ENCODE results near the gene TENT5C.
A peak's percentile ranks its signal among the peaks of the same experiment; 100 is the strongest.
"Not testable (repeated sequence)": the region's sequence is repeated elsewhere in the genome, so short reads cannot be mapped to it uniquely, and the experiment has no call there.

Gene TENT5C

DNA sequence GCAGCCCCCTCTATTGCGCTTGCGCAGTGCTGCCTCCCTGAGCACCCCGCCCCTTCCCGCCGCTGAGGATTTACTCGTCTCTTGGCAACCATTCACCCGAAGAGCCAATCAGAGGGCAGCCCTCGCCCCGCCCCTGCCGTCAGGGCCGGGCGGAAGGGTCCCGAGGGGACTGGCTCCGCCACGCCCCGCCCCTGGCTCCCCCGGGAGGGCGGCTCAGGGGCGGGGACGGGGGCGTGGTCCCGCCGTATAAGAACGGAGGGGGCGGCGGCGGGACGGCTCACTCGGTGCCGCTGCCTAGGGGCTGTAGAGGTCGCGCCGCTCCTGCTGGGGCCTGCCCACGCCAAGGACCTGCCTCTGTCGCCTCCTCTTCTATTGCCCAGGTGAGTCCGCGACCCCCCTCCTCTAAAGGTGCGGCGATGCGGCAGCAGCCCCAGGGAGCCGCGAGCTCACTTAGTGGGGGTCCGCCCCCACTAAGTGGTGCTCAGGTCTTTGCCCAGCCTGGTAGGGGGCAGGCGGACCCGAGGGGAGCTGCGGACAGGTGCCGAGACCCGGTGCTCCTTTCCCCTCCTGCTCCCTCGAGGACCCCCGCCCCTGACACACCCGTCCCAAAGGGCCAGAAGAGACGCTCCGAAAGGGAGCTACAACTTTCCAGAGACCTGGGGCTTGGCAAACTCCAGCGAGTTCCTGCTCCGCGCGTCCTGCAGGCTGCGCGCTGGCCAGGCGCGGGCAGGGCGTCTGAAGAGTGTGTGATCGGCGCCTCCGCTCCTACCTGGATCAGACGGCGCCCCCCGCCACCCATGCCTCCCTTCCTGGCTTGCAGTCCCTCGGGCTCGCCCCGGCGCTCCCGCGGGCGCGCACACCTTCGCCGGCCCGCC lies at the start of gene TENT5C:
Gene TENT5C (plus strand): TSS at position 275 of the 875 bp plus-strand sequence. CDS start 16,821 bp downstream, outside the sequence.
- DNase-seq, result peak; percentile 90

DNA sequence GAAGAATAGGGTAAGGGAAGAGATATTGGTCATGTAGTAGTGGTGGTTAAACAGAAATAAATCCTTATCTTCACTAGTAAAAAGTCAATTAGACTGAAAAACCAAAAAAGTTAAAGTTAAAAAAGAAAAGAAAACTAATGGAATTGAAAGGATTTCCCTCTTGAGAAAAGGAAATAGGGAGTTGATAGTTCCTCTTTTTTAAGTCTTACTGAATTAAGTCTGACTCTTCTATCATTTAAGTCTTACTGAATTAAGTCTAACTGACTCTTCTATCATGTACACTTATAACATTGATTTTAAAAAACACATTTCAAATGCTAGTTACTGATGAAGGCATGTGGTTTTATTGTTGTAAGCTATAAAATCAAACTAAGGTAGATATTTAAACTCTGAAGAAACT lies 49.5 kb upstream of the TENT5C start:
- DNase-seq, result no peak

DNA sequence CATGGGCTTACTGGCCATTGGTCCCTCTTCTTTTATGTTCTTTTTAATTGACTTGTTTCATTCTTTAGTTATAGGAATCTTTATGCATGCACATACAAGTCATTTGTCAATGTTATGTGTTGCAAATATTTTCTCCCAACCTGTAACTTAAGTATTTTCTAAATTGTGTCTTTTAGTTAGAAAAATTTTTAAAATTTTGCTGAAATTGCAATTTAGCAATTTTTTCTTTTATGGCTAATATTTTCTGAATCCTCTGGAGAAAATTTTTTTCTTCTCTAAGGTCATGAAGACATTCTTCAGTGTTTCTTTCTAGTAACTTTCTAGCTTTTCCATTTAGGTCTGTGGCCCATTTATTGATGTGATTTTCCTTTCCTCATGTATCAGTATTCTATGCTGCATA lies 48.9 kb upstream of the TENT5C start:
- no peak for DNase-seq

- not testable (repeated sequence) for DNase-seq
Observed at GRCh38 chr1:117558451-117558850, 47.4 kb upstream of the TENT5C start.

DNA sequence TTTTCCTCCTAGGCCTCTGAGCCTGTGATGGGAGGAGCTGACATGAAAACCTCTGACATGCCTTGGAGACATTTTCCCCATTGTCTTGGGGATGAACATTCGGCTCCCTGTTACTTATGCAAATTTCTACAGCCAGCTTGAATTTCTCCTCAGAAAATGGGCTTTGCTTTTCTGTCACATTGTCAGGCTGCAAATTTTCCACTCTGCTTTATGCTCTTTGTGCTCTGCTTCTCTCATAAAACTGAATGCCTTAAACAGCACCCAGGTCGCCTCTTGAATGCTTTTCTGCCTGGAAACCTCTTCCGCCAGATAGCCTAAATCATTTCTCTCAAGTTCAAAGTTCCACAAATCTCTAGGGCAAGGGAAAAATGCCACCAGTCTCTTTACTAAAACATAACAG lies 46.7 kb upstream of the TENT5C start:
- no peak for DNase-seq

- DNase-seq, result no peak
Observed at GRCh38 chr1:117559985-117560384, 45.9 kb upstream of the TENT5C start.

DNA sequence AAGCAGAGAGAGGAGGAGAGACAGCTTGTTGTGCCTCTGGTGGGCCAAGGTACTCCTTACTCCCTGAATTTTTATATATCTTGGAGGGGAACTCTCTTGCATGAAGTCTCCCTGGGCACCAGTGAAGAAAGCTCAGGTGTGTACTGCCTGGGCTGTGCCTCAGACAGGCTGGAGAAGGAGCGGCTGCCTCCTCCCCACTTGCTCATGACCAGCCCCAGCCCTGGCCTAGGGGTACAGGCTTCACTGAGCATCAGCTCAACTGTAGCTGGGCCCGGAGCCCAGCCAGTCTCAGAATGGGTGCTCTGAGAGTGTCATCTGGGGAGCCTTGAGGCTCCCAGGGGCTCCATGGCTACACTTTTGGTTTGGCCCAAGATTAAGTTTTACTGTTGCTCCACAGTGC lies 44.8 kb upstream of the TENT5C start:
- no peak for DNase-seq

DNA sequence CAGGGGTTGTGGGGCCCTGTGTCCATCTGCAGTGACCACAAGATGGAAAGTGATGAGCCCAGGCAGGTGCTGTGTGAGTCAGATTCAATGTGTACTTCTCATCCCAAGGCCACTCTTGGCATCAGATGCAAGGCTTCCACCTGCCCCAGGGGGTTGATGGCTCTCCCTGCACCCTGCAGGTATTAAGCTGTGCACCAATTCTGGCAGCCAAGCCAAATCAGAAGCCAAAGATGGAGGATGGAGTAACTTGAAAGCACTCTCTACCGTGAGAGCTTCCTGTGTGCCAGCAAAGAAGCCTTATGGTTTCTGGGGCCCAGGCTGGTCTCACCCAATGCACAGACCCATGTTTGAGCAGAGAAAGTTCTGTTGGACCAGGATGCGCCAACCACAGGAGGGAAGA lies 44.3 kb upstream of the TENT5C start:
- DNase-seq, result peak in 1 of 2 experiments; percentile 37

DNA sequence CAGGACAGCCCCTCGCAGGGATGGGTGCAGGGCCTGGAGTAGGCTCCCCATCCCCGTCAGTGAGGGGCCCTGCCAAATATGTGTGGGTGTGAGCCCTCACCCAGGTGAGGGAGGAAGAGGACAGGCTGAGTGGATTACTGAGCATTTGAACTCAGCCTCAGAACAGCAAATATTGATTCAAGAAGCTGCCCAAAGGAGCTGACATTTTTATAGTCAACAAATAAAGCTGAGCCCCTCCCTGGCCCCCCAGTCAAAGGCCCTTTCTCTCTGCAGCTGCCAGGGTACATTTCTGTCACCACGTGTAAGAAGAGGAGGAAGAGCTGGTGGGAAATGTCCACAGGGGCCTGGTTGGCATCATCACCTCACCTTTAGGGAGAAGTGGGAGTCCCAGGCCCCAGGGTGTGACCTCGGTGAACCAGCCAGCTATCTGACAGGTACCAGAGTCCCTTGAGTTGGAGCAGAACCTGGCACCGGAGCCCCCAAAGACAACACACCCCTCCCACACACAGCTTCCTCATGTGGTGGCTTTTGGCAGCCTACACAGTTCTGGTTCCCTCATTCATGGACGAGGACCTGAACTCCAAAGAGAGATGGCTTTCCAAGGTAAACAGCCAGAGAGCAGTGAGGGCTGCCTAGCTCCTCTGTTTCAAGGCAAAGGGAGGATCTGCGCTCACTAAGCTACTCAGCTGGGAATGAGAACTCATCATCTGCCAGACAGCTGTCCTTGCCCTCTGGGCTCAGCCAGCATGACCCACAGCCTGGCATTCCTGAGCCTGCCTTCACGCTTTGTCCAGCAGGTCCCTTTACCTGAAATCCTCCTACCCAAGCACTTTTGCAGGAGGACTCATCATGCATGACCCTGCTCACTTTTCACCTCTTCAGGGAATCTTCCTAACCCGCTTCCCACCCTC lies 43.0 kb upstream of the TENT5C start:
- DNase-seq, result peak in 1 of 2 experiments; percentile 52

- no peak for DNase-seq
Observed at GRCh38 chr1:117563492-117563875, 42.4 kb upstream of the TENT5C start.

DNA sequence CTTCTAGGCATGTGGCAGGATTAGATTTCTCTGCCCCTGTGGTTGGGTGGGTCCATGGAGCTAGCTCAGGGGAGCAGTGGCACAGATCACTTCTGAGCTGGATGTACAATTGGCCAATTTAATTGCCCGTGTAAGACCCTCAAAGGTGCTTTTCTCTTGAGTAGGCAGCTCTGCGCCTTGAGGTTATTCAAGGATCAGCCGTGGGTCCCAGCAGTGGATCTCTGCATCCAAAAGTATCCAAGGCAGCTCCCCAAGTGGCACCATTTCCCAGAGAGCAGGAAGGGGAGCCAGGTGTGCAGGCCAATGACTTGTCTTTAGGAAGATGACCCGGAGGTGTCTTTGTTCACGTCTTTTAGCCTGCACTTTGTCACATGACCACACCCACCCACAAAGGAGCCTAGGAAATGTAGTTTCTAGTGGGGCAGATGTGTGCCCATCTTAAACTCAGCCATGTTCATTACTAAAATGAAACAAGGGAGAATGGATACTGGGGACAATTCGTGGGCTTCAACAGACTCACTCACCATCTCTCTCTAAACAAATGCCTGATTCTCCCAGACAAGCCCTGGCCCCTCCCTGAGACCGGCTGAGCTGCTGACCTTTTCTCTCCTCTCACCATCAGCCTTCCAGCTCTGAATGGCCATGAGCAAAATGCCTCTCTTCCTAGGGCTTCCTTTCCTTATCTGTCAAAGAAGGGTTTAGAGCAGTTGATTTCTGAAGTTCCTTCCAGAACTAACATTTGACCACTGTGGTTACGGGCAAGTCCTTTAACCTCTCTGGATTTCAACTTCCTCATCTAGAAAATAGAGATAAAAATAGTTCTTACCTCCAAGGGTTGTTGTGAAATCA lies 41.4 kb upstream of the TENT5C start:
- no peak for DNase-seq

DNA sequence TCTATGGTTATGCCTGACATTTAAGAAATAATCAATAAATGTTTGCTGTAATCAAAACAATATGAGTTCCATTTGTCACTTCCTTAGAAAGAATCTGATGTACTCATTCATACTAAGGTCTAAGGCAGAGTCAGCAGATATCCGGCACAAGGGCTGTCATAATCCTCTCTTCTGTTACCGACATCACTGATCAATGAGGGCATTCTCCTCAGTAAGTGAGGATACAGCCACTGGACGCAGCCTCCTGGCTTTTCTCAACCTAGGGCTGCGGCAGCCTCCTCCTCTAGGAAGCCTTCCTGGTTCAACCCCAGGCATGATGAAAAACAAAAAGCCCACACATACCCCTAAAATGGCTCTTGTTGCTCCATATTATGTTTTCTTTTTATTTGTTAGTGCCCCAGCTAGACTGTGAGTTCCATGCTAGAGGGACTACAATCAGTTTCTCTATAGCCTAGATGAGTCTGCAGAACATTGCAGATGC lies 40.7 kb upstream of the TENT5C start:
- no peak for DNase-seq

DNA sequence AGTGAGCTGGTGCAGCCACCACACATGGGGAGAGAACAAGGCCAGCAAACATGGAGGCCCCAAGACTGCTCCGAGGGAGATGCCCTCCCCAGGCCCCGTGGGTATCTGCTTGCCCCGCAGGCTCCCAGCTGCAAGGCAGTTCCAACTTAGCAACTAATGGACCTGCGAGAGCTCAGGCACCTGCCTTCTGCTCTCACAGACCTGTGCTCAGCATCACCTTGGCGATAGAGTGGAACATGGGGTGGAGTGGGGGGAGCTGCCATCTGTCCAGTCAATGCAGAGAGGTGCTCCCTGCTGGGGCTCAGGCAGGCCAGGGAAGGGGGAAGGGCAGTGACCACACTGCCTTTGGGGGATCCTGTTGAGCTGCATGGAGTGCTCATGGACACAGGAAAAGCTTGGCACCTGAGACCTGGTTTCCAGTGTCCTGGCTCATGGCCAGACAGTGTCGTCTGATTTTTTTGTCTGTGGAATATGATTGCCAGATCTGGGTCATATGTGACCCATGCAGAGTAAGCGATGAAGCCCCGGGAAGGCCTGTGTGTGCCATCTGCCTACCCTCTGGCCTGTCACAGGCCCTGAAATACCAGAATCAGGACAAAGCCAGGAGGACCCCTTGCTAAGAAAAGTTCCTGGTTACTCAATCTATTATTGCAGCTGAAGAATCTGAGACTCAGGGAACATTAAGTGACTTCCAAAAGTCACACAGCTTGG lies 39.9 kb upstream of the TENT5C start:
- peak; percentile 26 to 54 for DNase-seq

- no peak for DNase-seq
Observed at GRCh38 chr1:117566556-117566955, 39.3 kb upstream of the TENT5C start.

- no peak for DNase-seq
Observed at GRCh38 chr1:117567435-117567834, 38.4 kb upstream of the TENT5C start.

DNA sequence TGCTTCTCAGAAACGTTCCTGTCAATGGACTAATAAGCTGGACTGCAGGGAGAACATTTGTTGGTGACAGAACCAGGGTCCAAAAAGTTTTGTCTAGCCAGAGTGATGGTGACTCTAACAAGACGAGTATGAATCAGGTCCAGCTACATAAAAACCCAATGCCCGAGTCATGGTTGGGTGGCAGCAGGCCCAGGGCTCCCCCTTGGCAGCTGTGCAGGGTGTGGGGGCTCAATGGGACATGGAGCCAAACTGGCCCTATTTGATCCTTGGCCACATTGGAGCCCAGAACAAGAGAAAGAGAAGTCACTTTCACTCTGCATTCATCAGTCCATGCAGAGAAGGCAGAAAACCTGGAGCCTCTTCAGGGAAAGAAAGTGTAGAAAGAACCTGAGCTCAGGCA lies 37.9 kb upstream of the TENT5C start:
- DNase-seq, result no peak

DNA sequence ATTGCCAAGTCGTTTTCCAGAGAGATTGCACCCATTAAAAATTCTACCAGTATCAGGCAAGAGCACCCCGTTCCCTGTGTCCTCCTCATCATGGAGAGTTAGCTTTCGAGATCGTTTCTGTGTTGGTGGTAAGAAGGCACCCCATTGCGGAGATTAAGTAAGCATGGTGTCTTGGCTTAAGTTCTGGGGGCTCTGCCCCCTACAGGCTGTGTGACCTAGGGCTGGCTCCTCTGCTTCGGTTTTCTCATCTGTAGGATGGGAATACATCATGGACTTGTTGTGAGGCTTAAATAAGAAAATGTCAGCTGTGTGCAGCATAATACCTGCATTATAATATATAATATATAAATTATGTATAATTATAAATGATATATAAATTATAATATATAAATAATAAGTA lies 36.8 kb upstream of the TENT5C start:
- DNase-seq, result no peak

DNA sequence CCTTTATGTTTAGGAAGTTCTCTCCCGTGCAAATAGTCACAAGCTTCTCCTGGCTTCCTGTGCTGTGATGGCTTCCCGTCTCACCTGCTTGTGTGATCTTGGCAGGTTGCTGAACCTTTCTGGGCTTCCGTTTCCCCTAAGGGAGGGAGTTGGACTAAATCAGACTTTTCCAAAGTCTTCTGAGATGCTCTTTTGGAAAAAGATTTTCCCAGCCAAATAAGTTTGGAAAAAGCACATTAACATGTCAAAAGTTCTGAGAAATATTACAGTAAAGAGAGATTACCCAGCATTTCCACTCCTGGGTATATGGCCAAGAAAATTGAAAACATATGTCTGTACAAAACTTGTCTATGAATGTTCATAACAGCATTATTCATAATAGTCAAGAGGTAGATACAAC lies 36.0 kb upstream of the TENT5C start:
- no peak for DNase-seq

DNA sequence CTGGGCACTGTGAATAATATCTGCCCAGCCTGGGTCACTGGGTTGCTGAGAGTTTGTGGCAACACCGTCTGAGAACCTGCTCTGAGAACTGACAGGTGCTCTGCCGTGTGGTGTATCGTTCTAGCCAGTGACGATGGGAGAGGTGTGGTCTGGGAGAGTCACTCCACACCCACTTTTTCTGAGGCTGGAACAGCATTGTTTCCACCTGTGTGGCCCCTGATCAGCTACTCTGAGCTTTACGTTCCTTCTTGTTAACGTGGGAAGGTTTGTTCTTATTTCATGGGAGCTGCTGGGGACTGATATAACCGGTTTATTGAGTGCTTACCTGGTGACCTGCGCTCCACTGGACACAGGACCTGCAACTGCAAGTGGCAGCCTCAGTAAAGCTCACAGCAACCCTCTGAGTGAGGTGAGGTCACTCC lies 34.8 kb upstream of the TENT5C start:
- no peak for DNase-seq

DNA sequence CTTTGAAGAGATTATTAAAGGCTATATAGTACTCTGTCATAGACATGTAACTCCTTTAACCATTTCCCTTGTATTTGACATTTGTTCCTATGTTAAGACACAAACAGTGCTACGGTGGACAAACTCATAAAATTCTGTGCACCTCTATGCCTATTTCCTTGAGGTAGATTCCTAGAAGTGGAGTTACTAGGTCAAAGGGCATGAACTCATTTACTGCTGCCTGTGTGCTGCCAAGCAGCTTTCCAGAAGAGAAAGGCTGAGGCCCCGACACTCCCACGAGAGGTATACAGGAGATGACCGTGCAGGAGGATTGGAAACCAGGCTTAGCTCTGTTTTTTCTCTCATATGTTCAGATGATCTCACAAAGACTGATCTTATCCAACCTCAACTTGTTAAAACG lies 34.4 kb upstream of the TENT5C start:
- DNase-seq, result no peak

- DNase-seq, result no peak
Observed at GRCh38 chr1:117572546-117572945, 33.3 kb upstream of the TENT5C start.
